ENCODE data around the gene GNAQ.

DNA sequence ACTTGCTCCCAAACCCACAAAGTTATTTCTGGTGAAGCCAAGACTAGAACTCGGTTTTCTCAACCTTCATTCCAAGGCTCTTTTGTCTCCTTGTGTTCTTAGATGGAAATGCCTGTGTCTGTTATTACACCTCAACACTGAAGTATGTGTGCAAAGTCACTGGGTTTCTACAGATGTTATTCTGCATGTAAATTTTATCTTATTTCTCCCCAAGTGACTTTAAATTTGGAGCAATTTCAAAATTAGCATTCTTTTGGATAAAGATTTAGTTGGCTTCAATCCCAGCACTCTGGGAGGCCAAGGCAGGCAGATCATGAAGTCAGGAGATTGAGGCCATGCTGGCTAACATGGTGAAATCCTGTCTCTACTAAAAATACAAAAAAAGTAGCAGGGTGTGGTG is 279.1 kb downstream of the GNAQ start:
- TF ChIP-seq POLR2A (IDR thresholded peaks at IDR 0.05): no peak
- no peak for TF ChIP-seq CTCF (IDR thresholded peaks at IDR 0.05)
